Measurements from ENCODE around the gene ELP2. TPM values are rescaled to one million over a fixed set of nuclear protein-coding genes. Genes with fewer than 3 reads are reported as not detected.
"Not testable (repeated sequence)": the region's sequence is repeated elsewhere in the genome, so short reads cannot be mapped to it uniquely, and the experiment has no call there.

Gene ELP2
- polyA plus RNA-seq, 1 donor (not counting 4 experiments of a cell fraction or from before 2014, with no cell fraction given), result 74.6 TPM

DNA sequence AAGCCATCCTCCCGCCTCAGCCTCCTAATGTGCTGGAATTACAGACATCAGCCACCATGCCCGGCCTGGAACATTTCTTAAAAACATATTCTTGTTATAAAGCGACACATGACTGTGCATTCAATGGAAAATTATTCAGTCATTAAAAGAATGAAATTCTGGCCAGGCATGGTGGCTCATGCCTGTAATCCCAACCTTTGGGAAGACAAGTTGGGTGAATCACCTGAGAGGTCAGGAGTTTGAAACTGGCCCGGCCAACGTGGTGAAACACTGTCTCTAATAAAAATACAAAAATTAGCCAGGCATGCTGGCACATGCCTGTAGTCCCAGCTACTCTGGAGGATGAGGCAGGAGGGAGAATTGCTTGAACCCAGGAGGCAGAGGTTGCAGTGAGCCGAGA, 40.7 kb upstream of the ELP2 start:
- TF ChIP-seq, protein P1, sequence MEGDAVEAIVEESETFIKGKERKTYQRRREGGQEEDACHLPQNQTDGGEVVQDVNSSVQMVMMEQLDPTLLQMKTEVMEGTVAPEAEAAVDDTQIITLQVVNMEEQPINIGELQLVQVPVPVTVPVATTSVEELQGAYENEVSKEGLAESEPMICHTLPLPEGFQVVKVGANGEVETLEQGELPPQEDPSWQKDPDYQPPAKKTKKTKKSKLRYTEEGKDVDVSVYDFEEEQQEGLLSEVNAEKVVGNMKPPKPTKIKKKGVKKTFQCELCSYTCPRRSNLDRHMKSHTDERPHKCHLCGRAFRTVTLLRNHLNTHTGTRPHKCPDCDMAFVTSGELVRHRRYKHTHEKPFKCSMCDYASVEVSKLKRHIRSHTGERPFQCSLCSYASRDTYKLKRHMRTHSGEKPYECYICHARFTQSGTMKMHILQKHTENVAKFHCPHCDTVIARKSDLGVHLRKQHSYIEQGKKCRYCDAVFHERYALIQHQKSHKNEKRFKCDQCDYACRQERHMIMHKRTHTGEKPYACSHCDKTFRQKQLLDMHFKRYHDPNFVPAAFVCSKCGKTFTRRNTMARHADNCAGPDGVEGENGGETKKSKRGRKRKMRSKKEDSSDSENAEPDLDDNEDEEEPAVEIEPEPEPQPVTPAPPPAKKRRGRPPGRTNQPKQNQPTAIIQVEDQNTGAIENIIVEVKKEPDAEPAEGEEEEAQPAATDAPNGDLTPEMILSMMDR (optimal IDR thresholded peaks at IDR 0.05 in 1 of 3, IDR thresholded peaks at IDR 0.05 in 1 of 3, conservative IDR thresholded peaks at IDR 0.05 in 1 of 3; ENCODE audit: extremely low read depth in 1 of 3, insufficient read depth in 2 of 3, low read length in 3 of 3), result no peak
- no peak for TF ChIP-seq EZH2 (IDR thresholded peaks at IDR 0.05; ENCODE audit: low read length)
- DNase-seq (ENCODE audit: low read depth, low spot score) (no peak), FAIRE-seq (no peak)
- Histone ChIP-seq H3K4me1 (ENCODE audit: control insufficient read depth, extremely low read depth, insufficient read depth, low read length) (peaks cover 9% of the 10 kb centered on the region), H4K20me1 (ENCODE audit: control insufficient read depth, extremely low read depth, insufficient read depth, low read length) (no peaks in the 10 kb centered on the region), H3K4me3 (ENCODE audit: control insufficient read depth in 2 of 3, extremely low read depth in 1 of 3, insufficient read depth in 2 of 3, low read depth in 1 of 3, low read length in 3 of 3) (no peak overlapping the region), H3K9me3 (ENCODE audit: control insufficient read depth, low read depth, low read length) (no peaks in the 10 kb centered on the region), H3K79me2 (ENCODE audit: control insufficient read depth, insufficient read depth, low read length) (no peaks in the 10 kb centered on the region), H3K4me2 (ENCODE audit: control insufficient read depth, extremely low read depth, insufficient read depth, low read depth, low read length) (peak overlapping the region; percentile 27), H3K27ac (ENCODE audit: control insufficient read depth, insufficient read depth, low read length) (no peak overlapping the region), H3K27me3 (ENCODE audit: control insufficient read depth, extremely low read depth, insufficient read depth, low read length) (no peaks in the 10 kb centered on the region), H3K36me3 (ENCODE audit: control insufficient read depth in 2 of 2, extremely low read depth in 1 of 2, insufficient read depth in 2 of 2, low read length in 2 of 2) (no peaks in the 10 kb centered on the region), H3K9me1 (ENCODE audit: control insufficient read depth, extremely low read depth, insufficient read depth, low read length) (no peaks in the 10 kb centered on the region), H3K9ac (ENCODE audit: control insufficient read depth, extremely low read depth, insufficient read depth, low read length) (no peak overlapping the region), H2AFZ (ENCODE audit: control insufficient read depth, low read length) (peak overlapping the region; percentile 12)
- dilution Hi-C loops (cut with MboI; ENCODE audit: extremely low pct_ligation_motif_present, low sequenced_read_pairs), result no loop called here

DNA sequence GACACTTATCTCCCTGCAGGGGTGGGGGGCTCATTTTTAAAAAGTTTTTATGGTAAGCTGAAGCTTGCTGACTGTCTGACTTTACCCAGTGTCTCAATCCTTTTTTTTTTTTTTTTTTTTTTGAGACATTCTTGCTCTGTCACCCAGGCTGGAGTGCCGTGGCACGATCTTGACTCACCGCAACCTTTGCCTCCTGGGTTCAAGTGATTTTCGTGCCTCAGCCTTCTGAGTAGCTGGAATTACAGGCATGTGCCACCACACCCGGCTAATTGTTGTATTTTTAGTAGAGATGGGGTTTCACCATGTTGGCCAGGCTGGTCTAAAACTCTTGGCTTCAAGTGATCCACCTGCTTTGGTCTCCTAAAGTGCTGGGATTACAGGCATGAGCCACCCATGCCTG, 37.6 kb upstream of the ELP2 start:
- H3K79me2 ChIP-seq (ENCODE audit: control insufficient read depth, insufficient read depth, low read length); H4K20me1 ChIP-seq (ENCODE audit: control insufficient read depth, extremely low read depth, insufficient read depth, low read length); H3K27ac ChIP-seq (ENCODE audit: control insufficient read depth, insufficient read depth, low read length); H3K9me3 ChIP-seq (ENCODE audit: control insufficient read depth, low read depth, low read length); H3K4me3 ChIP-seq (ENCODE audit: control insufficient read depth in 2 of 3, extremely low read depth in 1 of 3, insufficient read depth in 2 of 3, low read depth in 1 of 3, low read length in 3 of 3); FAIRE-seq; DNase-seq (ENCODE audit: low read depth, low spot score); H3K9ac ChIP-seq (ENCODE audit: control insufficient read depth, extremely low read depth, insufficient read depth, low read length); dilution Hi-C loops (cut with MboI; ENCODE audit: extremely low pct_ligation_motif_present, low sequenced_read_pairs); H3K4me2 ChIP-seq (ENCODE audit: control insufficient read depth, extremely low read depth, insufficient read depth, low read depth, low read length); H2AFZ ChIP-seq (ENCODE audit: control insufficient read depth, low read length); H3K4me1 ChIP-seq (ENCODE audit: control insufficient read depth, extremely low read depth, insufficient read depth, low read length); H3K27me3 ChIP-seq (ENCODE audit: control insufficient read depth, extremely low read depth, insufficient read depth, low read length); H3K9me1 ChIP-seq (ENCODE audit: control insufficient read depth, extremely low read depth, insufficient read depth, low read length); H3K36me3 ChIP-seq (ENCODE audit: control insufficient read depth in 2 of 2, extremely low read depth in 1 of 2, insufficient read depth in 2 of 2, low read length in 2 of 2): not testable (repeated sequence)

GRCh38 chr18:36094431-36094830, 35.3 kb upstream of the ELP2 start:
- Histone ChIP-seq H3K9me1 (ENCODE audit: control insufficient read depth, extremely low read depth, insufficient read depth, low read length) (no peaks in the 10 kb centered on the region), H4K20me1 (ENCODE audit: control insufficient read depth, extremely low read depth, insufficient read depth, low read length) (no peaks in the 10 kb centered on the region), H3K4me2 (ENCODE audit: control insufficient read depth, extremely low read depth, insufficient read depth, low read depth, low read length) (no peak overlapping the region), H3K4me1 (ENCODE audit: control insufficient read depth, extremely low read depth, insufficient read depth, low read length) (no peaks in the 10 kb centered on the region), H3K4me3 (ENCODE audit: control insufficient read depth in 2 of 3, extremely low read depth in 1 of 3, insufficient read depth in 2 of 3, low read depth in 1 of 3, low read length in 3 of 3) (no peak overlapping the region), H3K9me3 (ENCODE audit: control insufficient read depth, low read depth, low read length) (no peaks in the 10 kb centered on the region), H3K27me3 (ENCODE audit: control insufficient read depth, extremely low read depth, insufficient read depth, low read length) (no peaks in the 10 kb centered on the region), H3K27ac (ENCODE audit: control insufficient read depth, insufficient read depth, low read length) (no peak overlapping the region), H3K36me3 (ENCODE audit: control insufficient read depth in 2 of 2, extremely low read depth in 1 of 2, insufficient read depth in 2 of 2, low read length in 2 of 2) (no peaks in the 10 kb centered on the region), H2AFZ (ENCODE audit: control insufficient read depth, low read length) (no peak overlapping the region), H3K9ac (ENCODE audit: control insufficient read depth, extremely low read depth, insufficient read depth, low read length) (no peak overlapping the region), H3K79me2 (ENCODE audit: control insufficient read depth, insufficient read depth, low read length) (no peaks in the 10 kb centered on the region)
- FAIRE-seq (no peak), DNase-seq (ENCODE audit: low read depth, low spot score) (no peak)
- dilution Hi-C loops (cut with MboI; ENCODE audit: extremely low pct_ligation_motif_present, low sequenced_read_pairs), result no loop called here
- TF ChIP-seq EZH2 (IDR thresholded peaks at IDR 0.05; ENCODE audit: low read length), result no peak
- TF ChIP-seq, protein P1 (optimal IDR thresholded peaks at IDR 0.05 in 1 of 3, IDR thresholded peaks at IDR 0.05 in 1 of 3, conservative IDR thresholded peaks at IDR 0.05 in 1 of 3; ENCODE audit: extremely low read depth in 1 of 3, insufficient read depth in 2 of 3, low read length in 3 of 3), result no peak
